ENCODE results near the gene TSPAN18.

TSPAN18 gene

GRCh38 chr11:44835296-44835695, 108.5 kb downstream of the TSPAN18 start:
- no peak for DNase-seq
- H3K27me3 Mint-ChIP-seq (ENCODE audit: low read depth, poor library complexity) = no peaks in the 10 kb centered on the region
- H3K27ac Mint-ChIP-seq = no peak overlapping the region
- TF ChIP-seq CTCF (IDR thresholded peaks at IDR 0.05) = no peak
- H3K9me3 Mint-ChIP-seq = peaks cover 30% of the 10 kb centered on the region
- H3K36me3 Mint-ChIP-seq (ENCODE audit: low read depth) = peaks cover 24% of the 10 kb centered on the region
- no peak overlapping the region for H3K4me3 Mint-ChIP-seq
- H3K4me1 Mint-ChIP-seq = peaks cover 64% of the 10 kb centered on the region

GRCh38 chr11:44835938-44836337, 109.2 kb downstream of the TSPAN18 start:
- TF ChIP-seq CTCF (IDR thresholded peaks at IDR 0.05) = no peak
- no peak overlapping the region for H3K4me3 Mint-ChIP-seq
- peaks cover 30% of the 10 kb centered on the region for H3K9me3 Mint-ChIP-seq
- no peak overlapping the region for H3K27ac Mint-ChIP-seq
- H3K4me1 Mint-ChIP-seq = peaks cover 64% of the 10 kb centered on the region
- DNase-seq = no peak
- H3K36me3 Mint-ChIP-seq (ENCODE audit: low read depth) = peaks cover 24% of the 10 kb centered on the region
- no peaks in the 10 kb centered on the region for H3K27me3 Mint-ChIP-seq (ENCODE audit: low read depth, poor library complexity)

GRCh38 chr11:44837661-44838060, 110.9 kb downstream of the TSPAN18 start:
- peaks cover 40% of the 10 kb centered on the region for H3K9me3 Mint-ChIP-seq
- no peak overlapping the region for H3K27ac Mint-ChIP-seq
- H3K27me3 Mint-ChIP-seq (ENCODE audit: low read depth, poor library complexity) = peaks cover 3% of the 10 kb centered on the region
- H3K4me3 Mint-ChIP-seq = no peak overlapping the region
- no peak for TF ChIP-seq CTCF (IDR thresholded peaks at IDR 0.05)
- peaks cover 52% of the 10 kb centered on the region for H3K4me1 Mint-ChIP-seq
- H3K36me3 Mint-ChIP-seq (ENCODE audit: low read depth) = peaks cover 29% of the 10 kb centered on the region
- DNase-seq = no peak

- Mint-ChIP-seq H3K36me3 (ENCODE audit: low read depth) (peaks cover 46% of the 10 kb centered on the region), H3K4me1 (peaks cover 33% of the 10 kb centered on the region)
- DNase-seq = no peak
These were observed 112.8 kb downstream of the TSPAN18 start for GRCh38 chr11:44839458-44840084.

GRCh38 chr11:44840085-44840478, 113.3 kb downstream of the TSPAN18 start:
- H3K36me3 Mint-ChIP-seq (ENCODE audit: low read depth) = peaks cover 50% of the 10 kb centered on the region
- peaks cover 62% of the 10 kb centered on the region for H3K9me3 Mint-ChIP-seq
- H3K4me3 Mint-ChIP-seq = no peak overlapping the region
- peaks cover 28% of the 10 kb centered on the region for H3K4me1 Mint-ChIP-seq
- TF ChIP-seq CTCF (IDR thresholded peaks at IDR 0.05) = no peak
- H3K27me3 Mint-ChIP-seq (ENCODE audit: low read depth, poor library complexity) = peaks cover 3% of the 10 kb centered on the region
- no peak overlapping the region for H3K27ac Mint-ChIP-seq
- DNase-seq = no peak

More at GRCh38 chr11:44839458-44840084, 112.8 kb downstream of the TSPAN18 start:
- H3K27ac Mint-ChIP-seq = no peak overlapping the region
- H3K27me3 Mint-ChIP-seq (ENCODE audit: low read depth, poor library complexity) = peaks cover 3% of the 10 kb centered on the region
- TF ChIP-seq CTCF (IDR thresholded peaks at IDR 0.05) = no peak
- peaks cover 58% of the 10 kb centered on the region for H3K9me3 Mint-ChIP-seq
- H3K4me3 Mint-ChIP-seq = no peak overlapping the region

Measured in nephron progenitor cell (in vitro differentiated cells).